BJ (cell line): Measurements from ENCODE around the gene HHLA2. TPM values are rescaled to one million over a fixed set of nuclear protein-coding genes. Genes with fewer than 3 reads are reported as not detected.
"Not testable (repeated sequence)": the region's sequence is repeated elsewhere in the genome, so short reads cannot be mapped to it uniquely, and the experiment has no call there.

Source experiments
- CTCF ChIA-PET: fragments of 350-600 bp; formaldehyde crosslinking; extraction: SDS; loops from one replicate; lab custom pipeline; 2021; ENCODE audit warnings: antibody characterized with exemption, inconsistent platforms; lab: Yijun Ruan, JAX
- POLR2A ChIA-PET: fragments of 300-600 bp; sonication (Branson Sonifier 250); formaldehyde crosslinking; extraction: SDS; loops from one replicate; lab custom pipeline; 2021; ENCODE audit warnings: antibody characterized with exemption; lab: Charles Lee
- DNase-seq: peaks from one replicate; pipeline ENCODE4 v3.0.0-alpha.2; 2011; ENCODE audit warnings: low read depth
- H3K27me3 ChIP-seq: 2 replicates; pipeline ENCODE4 v1.6.0; 2011; ENCODE audit warnings: low read length; ENCODE audit not compliant: control insufficient read depth, insufficient read depth
- H3K36me3 ChIP-seq: 2 replicates; pipeline ENCODE4 v1.5.1; 2011; ENCODE audit warnings: low read length; ENCODE audit not compliant: control insufficient read depth, insufficient read depth
- H3K4me3 ChIP-seq: 2 replicates; pipeline ENCODE4 v1.5.1; 2011; ENCODE audit warnings: low read depth, mild to moderate bottlenecking, control low read depth, low read length
- CTCF ChIP-seq: IDR thresholded peaks from 2 replicates; pipeline ENCODE4 v1.5.1; 2011; ENCODE audit warnings: low read depth, mild to moderate bottlenecking, control low read depth, inconsistent platforms, low read length, moderate library complexity; ENCODE audit not compliant: insufficient read depth
- polyA plus RNA-seq: library from polyadenylated mRNA; depleted of rRNA; stranded (reverse); fragments of >200 nt; gene quantifications from 2 replicates; pipeline ENCODE4 v1.2.3, GENCODE V29; 2011

HHLA2 gene
- polyA plus RNA-seq, 1 experiment, result not detected

- TF ChIP-seq CTCF, result no peak
- ChIA-PET POLR2A (no interaction called here), CTCF (interaction anchor here (1.6 kb wide), 1 partner anchor 11 kb away, joined by 5 read pairs; no protein-coding TSS in a partner anchor)
- Histone ChIP-seq H3K36me3 (no peaks in the 10 kb centered on the region), H3K4me3 (no peak overlapping the region), H3K27me3 (peaks cover 2% of the 10 kb centered on the region)
- DNase-seq, result no peak
These were observed 60.7 kb downstream of the HHLA2 start for GRCh38 chr3:108357042-108357441.

- CTCF ChIA-PET, result interaction anchor here (1.0 kb wide), 1 partner anchor 30 kb away, joined by 3 read pairs; no protein-coding TSS in a partner anchor
- POLR2A ChIA-PET, result no interaction called here
- peaks cover 2% of the 10 kb centered on the region for H3K27me3 ChIP-seq
- no peak overlapping the region for H3K4me3 ChIP-seq
- TF ChIP-seq CTCF, result no peak
- DNase-seq, result no peak
- H3K36me3 ChIP-seq, result no peaks in the 10 kb centered on the region
These were observed 62.7 kb downstream of the HHLA2 start for GRCh38 chr3:108359011-108359410.

- Histone ChIP-seq H3K27me3 (no peaks in the 10 kb centered on the region), H3K4me3 (no peak overlapping the region), H3K36me3 (no peaks in the 10 kb centered on the region)
- TF ChIP-seq CTCF, result no peak
- no peak for DNase-seq
- CTCF ChIA-PET, result no interaction called here
- POLR2A ChIA-PET, result no interaction called here
These were observed 79.7 kb downstream of the HHLA2 start for GRCh38 chr3:108376026-108376425.

- Histone ChIP-seq H3K36me3 (no peaks in the 10 kb centered on the region), H3K27me3 (no peaks in the 10 kb centered on the region), H3K4me3 (no peak overlapping the region)
- TF ChIP-seq CTCF, result no peak
- DNase-seq, result no peak
- CTCF ChIA-PET, result no interaction called here
- POLR2A ChIA-PET, result no interaction called here
These were observed 81.0 kb downstream of the HHLA2 start for GRCh38 chr3:108377384-108377783.

- H3K4me3 ChIP-seq, result no peak overlapping the region
- no peak for TF ChIP-seq CTCF
- H3K27me3 ChIP-seq, result no peaks in the 10 kb centered on the region
- DNase-seq, result no peak
- POLR2A ChIA-PET, result no interaction called here
- CTCF ChIA-PET, result no interaction called here
- no peaks in the 10 kb centered on the region for H3K36me3 ChIP-seq
These were observed 82.0 kb downstream of the HHLA2 start for GRCh38 chr3:108378153-108378951.

GRCh38 chr3:108378952-108379342 lies 82.6 kb downstream of the HHLA2 start:
- H3K27me3 ChIP-seq, POLR2A ChIA-PET, DNase-seq, H3K36me3 ChIP-seq, CTCF ChIA-PET, H3K4me3 ChIP-seq: not testable (repeated sequence)
